Activated B cell treated with CpG ODN at 0.5 μM for 24 hours (primary cell): ENCODE data around the gene HORMAD2. TPM values are rescaled to one million over a fixed set of nuclear protein-coding genes. Genes with fewer than 3 reads are reported as not detected.

Source experiments
- ATAC-seq: fragments of 200-7000 bp; cut with Tn5 transposase; one replicate; pipeline ENCODE4 v1.10.0; 2021; ENCODE audit warnings: low read depth, mild to moderate bottlenecking, moderate library complexity
- CTCF ChIA-PET: fragments of 350-600 bp; sonication (Branson Sonifier 250); formaldehyde crosslinking; loops from one replicate; lab custom pipeline; 2021; ENCODE audit warnings: antibody characterized with exemption; lab: Charles Lee
- POLR2A ChIA-PET: fragments of 350-600 bp; sonication (Branson Sonifier 250); formaldehyde crosslinking; loops from one replicate; lab custom pipeline; 2021; ENCODE audit warnings: antibody characterized with exemption; lab: Charles Lee
- DNase-seq: peaks from one replicate; pipeline ENCODE4 v3.0.0; 2022
- H3K27ac Mint-ChIP-seq: one replicate; pipeline ENCODE4 v1.8.0; 2020; ENCODE audit warnings: mixed read lengths
- H3K27me3 Mint-ChIP-seq: one replicate; pipeline ENCODE4 v1.8.0; 2021; ENCODE audit warnings: mixed read lengths
- H3K36me3 Mint-ChIP-seq: one replicate; pipeline ENCODE4 v1.8.0; 2021; ENCODE audit warnings: low read depth, mixed read lengths
- H3K4me1 Mint-ChIP-seq: one replicate; pipeline ENCODE4 v1.8.0; 2021; ENCODE audit warnings: mixed read lengths
- H3K4me3 Mint-ChIP-seq: one replicate; pipeline ENCODE4 v1.8.0; 2020; ENCODE audit warnings: mild to moderate bottlenecking, mixed read lengths
- H3K9me3 Mint-ChIP-seq: one replicate; pipeline ENCODE4 v1.8.0; 2020; ENCODE audit warnings: mixed read lengths
- CTCF ChIP-seq: fragments of 200-600 bp; IDR thresholded peaks from one replicate; pipeline ENCODE4 v1.8.0; 2022; ENCODE audit warnings: antibody characterized with exemption, mild to moderate bottlenecking
- intact Hi-C: fragments of 100-400 bp; cut with micrococcal nuclease; formaldehyde crosslinking; loops from one replicate; pipeline ENCODE4 v1.15.1; 2024
- total RNA-seq: library from RNA; stranded (reverse); gene quantifications from 2 replicates; pipeline ENCODE4 v1.2.3, GENCODE V29; 2022

Gene HORMAD2
- total RNA-seq, 1 donor from 2014 or later, result not detected

GRCh38 chr22:30062950-30063349 lies 17.3 kb upstream of the HORMAD2 start:
- H3K27me3 Mint-ChIP-seq, result peaks cover 4% of the 10 kb centered on the region
- no peaks in the 10 kb centered on the region for H3K4me1 Mint-ChIP-seq
- H3K27ac Mint-ChIP-seq, result no peak overlapping the region
- H3K9me3 Mint-ChIP-seq, result peaks cover 36% of the 10 kb centered on the region
- CTCF ChIA-PET, result no interaction called here
- no peak for ATAC-seq
- POLR2A ChIA-PET, result no interaction called here
- no peak overlapping the region for H3K4me3 Mint-ChIP-seq
- intact Hi-C loops, result no loop called here
- DNase-seq, result no peak
- peaks cover 4% of the 10 kb centered on the region for H3K36me3 Mint-ChIP-seq
- TF ChIP-seq CTCF, result no peak

- DNase-seq (no peak), ATAC-seq (no peak)
Measured at GRCh38 chr22:30064172-30064571, 16.1 kb upstream of the HORMAD2 start.

DNA sequence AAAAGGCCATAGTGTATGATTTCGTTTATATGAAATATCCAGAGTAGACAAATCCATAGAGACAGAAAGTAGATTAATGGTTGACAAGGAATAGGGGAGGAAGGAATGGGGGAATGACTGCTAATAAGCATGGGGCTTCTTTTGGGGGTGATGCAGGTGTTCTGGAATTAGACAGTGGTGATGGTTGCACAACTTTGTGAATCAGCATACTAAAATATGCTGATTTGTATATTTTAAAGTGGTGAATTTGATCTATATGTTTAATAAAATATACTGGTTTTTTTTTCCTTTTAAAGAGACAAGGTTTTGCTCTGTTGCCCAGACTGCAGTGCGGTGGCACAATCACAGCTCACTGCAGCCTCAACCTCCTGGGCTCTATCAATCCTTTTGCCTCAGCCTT lies 6.5 kb upstream of the HORMAD2 start:
- ATAC-seq (no peak), DNase-seq (no peak)
- H3K4me3 Mint-ChIP-seq, result no peak overlapping the region
- H3K9me3 Mint-ChIP-seq, result no peaks in the 10 kb centered on the region
- intact Hi-C loops, result no loop called here
- H3K4me1 Mint-ChIP-seq, result peaks cover 6% of the 10 kb centered on the region
- TF ChIP-seq CTCF, result no peak
- POLR2A ChIA-PET, result no interaction called here
- no peak overlapping the region for H3K27ac Mint-ChIP-seq
- no peaks in the 10 kb centered on the region for H3K36me3 Mint-ChIP-seq
- CTCF ChIA-PET, result no interaction called here
- peaks cover 26% of the 10 kb centered on the region for H3K27me3 Mint-ChIP-seq

More at GRCh38 chr22:30064172-30064571, 16.1 kb upstream of the HORMAD2 start:
- TF ChIP-seq CTCF, result no peak
- ChIA-PET CTCF (no interaction called here), POLR2A (no interaction called here)
- Mint-ChIP-seq H3K4me3 (no peak overlapping the region), H3K9me3 (peaks cover 28% of the 10 kb centered on the region), H3K4me1 (no peaks in the 10 kb centered on the region), H3K27me3 (peaks cover 5% of the 10 kb centered on the region), H3K27ac (no peak overlapping the region), H3K36me3 (peaks cover 1% of the 10 kb centered on the region)
- intact Hi-C loops, result no loop called here

DNA sequence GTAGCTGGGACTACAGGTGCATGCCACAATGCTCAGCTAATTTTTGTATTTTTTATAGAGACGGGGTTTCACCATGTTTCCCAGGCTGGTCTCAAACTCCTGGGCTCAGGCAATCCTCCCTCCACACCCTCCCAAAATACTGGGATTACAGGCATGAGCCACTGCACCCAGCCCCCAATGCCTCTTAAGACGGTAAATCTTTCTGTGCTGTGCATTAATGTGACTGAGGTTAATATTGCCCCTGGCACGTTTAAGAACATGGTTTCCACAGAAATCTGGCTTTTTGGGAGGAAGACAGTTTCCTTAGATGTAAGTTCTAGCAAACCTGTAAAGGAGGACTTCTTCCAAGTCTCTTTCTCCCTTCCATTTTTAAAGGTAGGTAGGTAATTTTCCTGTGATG lies 6.1 kb upstream of the HORMAD2 start:
- peaks cover 30% of the 10 kb centered on the region for H3K27me3 Mint-ChIP-seq

GRCh38 chr22:30074994-30075393 lies 5.3 kb upstream of the HORMAD2 start:
- H3K9me3 Mint-ChIP-seq, result no peaks in the 10 kb centered on the region
- no peak for DNase-seq
- intact Hi-C loops, result no loop called here
- CTCF ChIA-PET, result no interaction called here
- H3K27ac Mint-ChIP-seq, result no peak overlapping the region
- TF ChIP-seq CTCF, result no peak
- H3K4me1 Mint-ChIP-seq, result peaks cover 10% of the 10 kb centered on the region
- no peak overlapping the region for H3K4me3 Mint-ChIP-seq
- POLR2A ChIA-PET, result no interaction called here
- H3K36me3 Mint-ChIP-seq, result no peaks in the 10 kb centered on the region
- no peak for ATAC-seq
- H3K27me3 Mint-ChIP-seq, result peaks cover 26% of the 10 kb centered on the region

More for the DNA sequence above, 6.1 kb upstream of the HORMAD2 start:
- ATAC-seq, result no peak
- CTCF ChIA-PET, result no interaction called here
- Mint-ChIP-seq H3K9me3 (no peaks in the 10 kb centered on the region), H3K4me3 (no peak overlapping the region), H3K4me1 (peaks cover 10% of the 10 kb centered on the region), H3K36me3 (no peaks in the 10 kb centered on the region), H3K27ac (no peak overlapping the region)
- POLR2A ChIA-PET, result no interaction called here
- no peak for DNase-seq
- intact Hi-C loops, result no loop called here
- TF ChIP-seq CTCF, result no peak
